A549 (cell line): Measurements from ENCODE around the gene TRIM7. TPM values are rescaled to one million over a fixed set of nuclear protein-coding genes. Genes with fewer than 3 reads are reported as not detected.
A peak's percentile ranks its signal among the peaks of the same experiment; 100 is the strongest.
"Not testable (repeated sequence)": the region's sequence is repeated elsewhere in the genome, so short reads cannot be mapped to it uniquely, and the experiment has no call there.

Source experiments
- ATAC-seq, 2 experiments: fragments of 200-7000 bp in 1 of 2; fragments of >200 bp in 1 of 2; cut with Nextera tagmentation in 1 of 2; cut with Tn5 transposase in 1 of 2; 3 replicates each; pipeline versions ENCODE4 v1.8.0 to v1.9.1; 2018 to 2020; ENCODE audit warnings: mild to moderate bottlenecking in 1 of 2, moderate library complexity in 1 of 2
- CTCF ChIA-PET: fragments of 300-600 bp; sonication (Branson Sonifier 250); formaldehyde crosslinking; extraction: SDS; loops from one replicate; lab custom pipeline; 2021; ENCODE audit warnings: antibody characterized with exemption, inconsistent platforms; lab: Yijun Ruan, JAX
- POLR2A ChIA-PET: fragments of 350-600 bp; formaldehyde crosslinking; extraction: SDS; loops from one replicate; lab custom pipeline; 2021; ENCODE audit warnings: antibody characterized with exemption, inconsistent platforms; lab: Yijun Ruan, JAX
- DNase-seq, 2 experiments: peaks; one replicate each; pipeline versions ENCODE4 v3.0.0 to v3.0.0-alpha.2; 2011 to 2016; ENCODE audit warnings: low read depth in 1 of 2, low spot score in 1 of 2
- FAIRE-seq: peaks from 2 replicates; lab custom pipeline; 2011; peaks lifted over from hg19 to GRCh38; lab: Jason Lieb, UNC
- H3K27ac ChIP-seq, 2 experiments: fragments of >200 bp; sonication (Bioruptor Twin); formaldehyde crosslinking; 3 replicates each; pipeline ENCODE4 v1.5.1; 2016 to 2017
- H3K4me1 ChIP-seq: fragments of >200 bp; sonication (Bioruptor Twin); formaldehyde crosslinking; 3 replicates; pipeline ENCODE4 v1.6.1; 2016
- H3K4me2 ChIP-seq: fragments of >200 bp; sonication (Bioruptor Twin); formaldehyde crosslinking; 3 replicates; pipeline ENCODE4 v1.6.1; 2016
- H3K4me3 ChIP-seq: fragments of >200 bp; sonication (Bioruptor Twin); formaldehyde crosslinking; 3 replicates; pipeline ENCODE4 v1.5.1; 2016
- H3K9me3 ChIP-seq: fragments of >200 bp; sonication (Bioruptor Twin); formaldehyde crosslinking; 3 replicates; pipeline ENCODE4 v1.6.1; 2016
- BHLHE40 ChIP-seq: IDR thresholded peaks from 2 replicates; pipeline ENCODE4 v1.6.1; 2012; ENCODE audit warnings: low read depth, low read length, inconsistent platforms
- CBX8 ChIP-seq: fragments of 200-600 bp; sonication (generic); IDR thresholded peaks from 2 replicates; pipeline ENCODE4 v1.6.1; 2016
- EHMT2 ChIP-seq: fragments of 200-600 bp; sonication (generic); IDR thresholded peaks from 2 replicates; pipeline ENCODE4 v1.6.1; 2016; ENCODE audit warnings: antibody characterized with exemption, low read depth, mild to moderate bottlenecking, moderate library complexity
- FOSB ChIP-seq: fragments of 250-450 bp; sonication (Bioruptor Pico); IDR thresholded peaks from 2 replicates; pipeline ENCODE4 v1.5.0; 2020; ENCODE audit warnings: mild to moderate bottlenecking, moderate library complexity
- GATA3 ChIP-seq: IDR thresholded peaks from 2 replicates; pipeline ENCODE4 v1.6.1; 2012; ENCODE audit warnings: borderline replicate concordance
- HDAC2 ChIP-seq: fragments of 200-600 bp; sonication (generic); IDR thresholded peaks from 2 replicates; pipeline ENCODE4 v1.6.1; 2016
- HOXA7 ChIP-seq: fragments of 250-450 bp; sonication (Bioruptor Pico); IDR thresholded peaks from 2 replicates; pipeline ENCODE4 v1.5.0; 2020; ENCODE audit warnings: mild to moderate bottlenecking, moderate library complexity
- HOXB13 ChIP-seq: fragments of 250-450 bp; sonication (Bioruptor Pico); IDR thresholded peaks from 2 replicates; pipeline ENCODE4 v1.5.0; 2020; ENCODE audit warnings: low read depth, mild to moderate bottlenecking, moderate library complexity
- HOXB5 ChIP-seq: fragments of 250-450 bp; sonication (Bioruptor Pico); IDR thresholded peaks from 2 replicates; pipeline ENCODE4 v1.5.0; 2020; ENCODE audit warnings: mild to moderate bottlenecking, moderate library complexity
- JUNB ChIP-seq: fragments of >200 bp; sonication (Bioruptor Twin); formaldehyde crosslinking; IDR thresholded peaks from 2 replicates; pipeline ENCODE4 v1.6.1; 2016
- MAFK ChIP-seq: fragments of 450-650 bp; IDR thresholded peaks from 2 replicates; pipeline ENCODE4 v1.6.1; 2014; ENCODE audit not compliant: partially characterized antibody
- MYC ChIP-seq: IDR thresholded peaks from 2 replicates; pipeline ENCODE4 v1.6.1; 2012; ENCODE audit warnings: mild to moderate bottlenecking, inconsistent platforms, low read length, improper control_type of control experiment, borderline replicate concordance
- NPAS2 ChIP-seq: fragments of 250-450 bp; sonication (Bioruptor Pico); IDR thresholded peaks from 2 replicates; pipeline ENCODE4 v1.8.0; 2022; ENCODE audit warnings: mild to moderate bottlenecking, moderate library complexity, borderline replicate concordance
- POLR2A ChIP-seq: IDR thresholded peaks from 2 replicates; pipeline ENCODE4 v1.6.1; 2012; ENCODE audit warnings: mild to moderate bottlenecking, low read length
- POLR2AphosphoS2 ChIP-seq: conservative IDR thresholded peaks from 2 replicates; pipeline ENCODE4 v1.6.1; 2012; ENCODE audit warnings: low read length, improper control_type of control experiment, inconsistent platforms
- RAD21 ChIP-seq, 2 experiments: fragments of >200 bp in 1 of 2; sonication (Bioruptor Twin) in 1 of 2; formaldehyde crosslinking in 1 of 2; IDR thresholded peaks in 1 of 2; conservative IDR thresholded peaks in 1 of 2; 2 replicates in 1 of 2; 3 replicates in 1 of 2; pipeline ENCODE4 v1.6.1; 2012 to 2018; ENCODE audit warnings: inconsistent platforms in 1 of 2
- RCOR1 ChIP-seq: fragments of 150-350 bp; IDR thresholded peaks from 2 replicates; pipeline ENCODE4 v1.6.1; 2014; ENCODE audit warnings: antibody characterized with exemption, low read length, low read depth
- SMC3 ChIP-seq: fragments of >200 bp; sonication (Bioruptor Twin); formaldehyde crosslinking; IDR thresholded peaks from 3 replicates; pipeline ENCODE4 v1.6.1; 2018; ENCODE audit warnings: inconsistent platforms
- TFCP2L1 ChIP-seq: fragments of 250-450 bp; sonication (Bioruptor Pico); IDR thresholded peaks from 2 replicates; pipeline ENCODE4 v1.5.0; 2021; ENCODE audit warnings: mild to moderate bottlenecking
- WGBS: methylation state at CpG from one replicate; pipeline ENCODE4 v1.1.6; 2017; ENCODE audit errors: missing lambda C conversion rate; 5-methylcytosine and 5-hydroxymethylcytosine counted together
- polyA plus RNA-seq, 4 experiments: library from polyadenylated mRNA; depleted of rRNA in 3 of 4; stranded (reverse); fragments of >200 nt; fragmentation: RNase III in 1 of 4; extraction: RNeasy Plus Mini Kit Qiagen cat#74134 plus additional on column Dnase treatment in 1 of 4; gene quantifications; 2 replicates in 3 of 4; 3 replicates in 1 of 4; pipeline ENCODE4 v1.2.3, GENCODE V29; 2011 to 2017
- TF ChIP-seq, protein P1 (sequence below): fragments of >200 bp; sonication (Bioruptor Twin); formaldehyde crosslinking; IDR thresholded peaks from 3 replicates; pipeline ENCODE4 v1.6.1; 2016
- TF ChIP-seq, protein P2 (sequence below): fragments of >200 bp; sonication (Bioruptor Twin); formaldehyde crosslinking; IDR thresholded peaks from 2 replicates; pipeline ENCODE4 v1.6.1; 2016

Gene TRIM7
- polyA plus RNA-seq, 2 of the 4 experiments (the other 2 are of a cell fraction): 21.8 to 30.7 TPM

DNA sequence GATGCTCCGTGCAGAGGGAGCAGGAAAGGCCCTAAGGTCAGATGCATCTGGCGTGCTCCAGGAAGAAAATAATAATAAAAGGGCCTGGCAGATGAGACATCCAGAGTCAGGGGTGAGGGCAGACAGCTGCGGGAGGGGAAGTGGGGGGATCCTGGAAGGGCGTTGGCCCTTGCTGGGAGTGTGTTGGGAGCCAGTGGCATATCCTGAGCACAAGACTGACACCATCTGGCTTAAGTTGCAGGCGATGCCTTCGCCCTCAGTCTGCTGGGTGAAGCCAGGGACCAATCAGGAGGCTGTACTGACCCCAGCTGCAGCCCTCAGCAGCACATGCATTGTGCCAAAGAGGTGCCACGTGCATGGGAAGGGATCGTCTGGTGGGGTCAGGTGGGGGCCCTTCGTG is 53.9 kb downstream of the TRIM7 start:
- POLR2A ChIA-PET: no interaction called here
- H3K27ac ChIP-seq: no peak overlapping the region

DNA sequence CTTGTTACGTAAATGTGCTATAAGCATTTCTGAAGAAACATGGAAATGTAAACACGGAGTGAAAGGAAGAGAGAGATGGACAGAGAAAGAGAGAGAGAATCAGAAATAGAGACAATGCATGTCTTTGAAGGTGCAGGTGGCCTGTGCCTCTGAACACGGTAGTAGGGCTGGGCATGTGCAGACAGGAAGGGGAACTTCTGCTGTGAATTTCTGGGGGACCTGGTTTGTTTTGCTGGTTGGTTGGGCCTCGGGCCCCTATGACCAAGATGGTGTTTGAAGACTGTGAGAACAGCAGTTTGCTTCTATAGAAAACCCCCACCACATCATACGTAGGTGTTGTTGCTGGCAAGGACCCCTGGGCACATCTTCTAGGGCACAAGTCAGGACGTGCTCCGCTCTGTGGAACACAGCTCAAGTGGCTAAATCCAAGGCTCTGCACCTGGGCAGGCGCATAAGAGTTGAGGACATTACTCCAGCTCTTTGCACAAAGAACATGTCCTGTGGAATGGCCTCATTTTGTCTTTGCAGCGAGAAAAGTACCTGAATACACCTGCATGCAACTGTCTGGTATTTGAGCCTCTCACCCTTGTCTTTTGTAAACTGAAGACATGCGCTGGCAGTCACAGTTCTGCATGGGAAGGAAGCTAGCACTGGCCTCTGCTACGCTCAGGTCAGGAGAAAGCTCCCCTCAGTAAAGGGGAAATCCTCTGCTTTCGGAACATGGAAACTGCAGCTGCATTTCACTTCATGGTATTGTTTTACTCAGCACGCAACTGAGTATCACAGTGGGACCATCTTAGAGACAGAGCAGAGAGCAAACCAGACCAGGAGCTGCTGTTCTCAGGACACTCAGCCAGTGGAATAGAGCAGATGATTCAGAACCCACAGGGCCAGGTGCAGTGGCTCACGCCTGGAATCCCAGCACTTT is 54.9 kb downstream of the TRIM7 start:
- ChIA-PET POLR2A (no interaction called here), CTCF (interaction anchor here (0.7 to 3.9 kb wide), 4 partner anchors 10 to 281 kb away, joined by 3 to 24 read pairs (median 8); no protein-coding TSS in a partner anchor)
- FAIRE-seq (no peak), DNase-seq (no peak), ATAC-seq (no peak; a peak in 1 of 6 replicates)
- WGBS: 79% methylated on average over 14 of the region's 14 CpGs
- TF ChIP-seq TFCP2L1 (CRISPR knock-in tag): no peak
- H3K9me3 ChIP-seq: no peaks in the 10 kb centered on the region
- H3K4me2 ChIP-seq: no peak overlapping the region
- H3K27ac ChIP-seq: no peak overlapping the region
- peaks cover 4% of the 10 kb centered on the region; the same call in 1 of the 3 replicates for H3K4me1 ChIP-seq
- H3K4me3 ChIP-seq: no peak overlapping the region

More for the DNA sequence above, 53.9 kb downstream of the TRIM7 start:
- H3K4me3 ChIP-seq: no peak overlapping the region
- ATAC-seq (peak; percentile 62 to 85; a peak in 4 of 6 replicates), DNase-seq (peak in 1 of 2 experiments; percentile 56), FAIRE-seq (no peak)
- H3K9me3 ChIP-seq: no peaks in the 10 kb centered on the region
- CTCF ChIA-PET: interaction anchor here (1.7 to 3.9 kb wide), 5 partner anchors 9 to 282 kb away, joined by 4 to 24 read pairs (median 6); no protein-coding TSS in a partner anchor
- peaks cover 4% of the 10 kb centered on the region; the same call in 1 of the 3 replicates for H3K4me1 ChIP-seq
- WGBS: 41% methylated on average over 9 of the region's 9 CpGs
- no peak overlapping the region for H3K4me2 ChIP-seq
- no peak for TF ChIP-seq CBX8
- no peak for TF ChIP-seq HOXB5 (CRISPR knock-in tag)
- TF ChIP-seq SMC3: peak; percentile 24; the same call in 1 of the 3 replicates
- TF ChIP-seq MYC: no peak
- TF ChIP-seq HDAC2: no peak
- TF ChIP-seq GATA3: no peak
- no peak for TF ChIP-seq BHLHE40
- no peak for TF ChIP-seq HOXA7
- TF ChIP-seq, protein P1, sequence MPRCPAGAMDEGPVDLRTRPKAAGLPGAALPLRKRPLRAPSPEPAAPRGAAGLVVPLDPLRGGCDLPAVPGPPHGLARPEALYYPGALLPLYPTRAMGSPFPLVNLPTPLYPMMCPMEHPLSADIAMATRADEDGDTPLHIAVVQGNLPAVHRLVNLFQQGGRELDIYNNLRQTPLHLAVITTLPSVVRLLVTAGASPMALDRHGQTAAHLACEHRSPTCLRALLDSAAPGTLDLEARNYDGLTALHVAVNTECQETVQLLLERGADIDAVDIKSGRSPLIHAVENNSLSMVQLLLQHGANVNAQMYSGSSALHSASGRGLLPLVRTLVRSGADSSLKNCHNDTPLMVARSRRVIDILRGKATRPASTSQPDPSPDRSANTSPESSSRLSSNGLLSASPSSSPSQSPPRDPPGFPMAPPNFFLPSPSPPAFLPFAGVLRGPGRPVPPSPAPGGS: no peak
- TF ChIP-seq FOSB (CRISPR knock-in tag): no peak
- TF ChIP-seq EHMT2: no peak
- no peak for TF ChIP-seq POLR2A
- TF ChIP-seq, protein P2, sequence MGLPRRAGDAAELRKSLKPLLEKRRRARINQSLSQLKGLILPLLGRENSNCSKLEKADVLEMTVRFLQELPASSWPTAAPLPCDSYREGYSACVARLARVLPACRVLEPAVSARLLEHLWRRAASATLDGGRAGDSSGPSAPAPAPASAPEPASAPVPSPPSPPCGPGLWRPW: no peak
- TF ChIP-seq RAD21 (conservative IDR thresholded peaks at IDR 0.05 in 1 of 2, IDR thresholded peaks at IDR 0.05 in 1 of 2): peak; percentile 39 to 42; a peak in 3 of 5 replicates

DNA sequence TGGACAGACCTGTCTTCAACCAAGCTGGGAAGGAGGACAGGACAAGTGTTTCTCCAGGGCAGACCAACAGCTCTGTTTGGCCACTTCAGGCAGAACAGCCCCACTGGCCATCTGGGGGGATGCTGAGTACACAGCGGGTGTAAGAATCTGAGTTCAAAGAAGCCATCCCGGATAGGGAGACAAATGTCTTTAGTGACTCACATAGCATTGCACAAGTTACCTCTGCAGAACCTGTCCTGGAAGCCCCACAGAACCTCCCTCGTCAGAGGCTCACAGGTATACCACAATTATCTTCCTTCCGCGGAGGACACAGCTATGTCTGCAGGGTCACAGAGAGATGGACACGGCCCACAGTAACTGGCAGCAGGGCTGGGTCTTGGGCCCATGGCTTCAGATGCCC is 55.6 kb downstream of the TRIM7 start:
- H3K9me3 ChIP-seq: no peaks in the 10 kb centered on the region
- ATAC-seq (no peak), FAIRE-seq (no peak), DNase-seq (no peak)
- CTCF ChIA-PET: interaction anchor here (0.7 to 3.9 kb wide), 3 partner anchors 19 to 281 kb away, joined by 3 to 24 read pairs (median 3); no protein-coding TSS in a partner anchor
- H3K4me3 ChIP-seq: no peak overlapping the region
- whole genome bisulfite sequencing: 62% methylated on average over 6 of the region's 6 CpGs
- H3K4me1 ChIP-seq: peaks cover 4% of the 10 kb centered on the region; the same call in 1 of the 3 replicates
- TF ChIP-seq JUNB (no peak), MAFK (no peak), NPAS2 (CRISPR knock-in tag) (no peak), POLR2AphosphoS2 (no peak), HOXB13 (CRISPR knock-in tag) (no peak), RCOR1 (no peak)
- no peak overlapping the region for H3K27ac ChIP-seq
- H3K4me2 ChIP-seq: no peak overlapping the region
- POLR2A ChIA-PET: no interaction called here

DNA sequence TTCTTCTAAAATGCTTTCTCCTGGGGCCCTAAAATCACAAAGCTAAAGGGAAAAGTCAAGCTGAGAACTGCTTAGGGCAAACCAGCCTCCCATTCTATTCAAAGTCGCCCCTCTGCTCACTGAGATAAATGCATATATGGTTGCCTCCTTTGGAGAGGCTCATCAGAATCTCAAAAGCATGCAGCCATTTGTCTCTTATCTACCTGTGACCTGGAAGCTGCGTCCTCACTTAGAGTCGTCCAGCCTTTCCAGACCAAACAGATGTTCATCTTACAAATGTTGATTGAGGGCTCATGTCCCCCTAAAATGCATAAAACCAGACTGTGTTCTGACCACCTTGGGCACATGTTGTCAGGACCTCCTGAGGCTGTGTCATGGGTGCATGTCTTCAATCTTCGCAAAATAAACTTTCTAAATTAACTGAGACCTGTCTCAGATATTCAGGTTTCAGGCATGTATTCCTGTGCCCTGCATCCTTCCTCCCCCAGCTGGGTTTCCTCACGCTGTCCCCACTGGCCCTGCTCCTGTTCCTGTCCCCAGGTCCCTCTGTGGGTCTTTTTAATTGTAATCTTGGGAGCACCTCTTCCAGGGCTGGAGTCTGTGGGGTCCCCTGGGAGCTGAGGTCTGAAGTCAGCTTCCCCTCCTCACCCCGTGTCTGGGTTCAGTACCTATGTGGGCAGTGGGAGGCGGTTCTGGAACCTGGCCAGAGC is 57.9 kb downstream of the TRIM7 start, which contains the start of gene OR2V2:
Gene OR2V2, plus strand, starts transcription at position 660 of the 710 bp plus-strand sequence. CDS start 7,357 bp downstream, outside the sequence.
- CTCF ChIA-PET: interaction anchor here (0.6 to 1.8 kb wide), 3 partner anchors 12 to 278 kb away, joined by 3 to 9 read pairs (median 4); no protein-coding TSS in a partner anchor
- FAIRE-seq, DNase-seq, H3K4me1 ChIP-seq, H3K4me2 ChIP-seq, ATAC-seq, POLR2A ChIA-PET, H3K27ac ChIP-seq, H3K4me3 ChIP-seq, H3K9me3 ChIP-seq: not testable (repeated sequence)
- WGBS: 39% methylated on average over 6 of the region's 7 CpGs
